ENCODE data around the gene EMC9.

GRCh38 chr14:24189059-24189375 is 47.6 kb upstream of the EMC9 start:
- TF ChIP-seq POLR2AphosphoS5 (IDR thresholded peaks at IDR 0.05; ENCODE audit: borderline replicate concordance, low read depth, low read length) (no peak), EZH2 (IDR thresholded peaks at IDR 0.05) (no peak)
